H1 (cell line): Measurements from ENCODE around the gene PGAP3. TPM values are rescaled to one million over a fixed set of nuclear protein-coding genes. Genes with fewer than 3 reads are reported as not detected.

Experiments used
- CTCF ChIA-PET: fragments of 300-600 bp; sonication (Branson Sonifier 250); formaldehyde crosslinking; loops from one replicate; lab custom pipeline; 2021; ENCODE audit not compliant: partially characterized antibody; lab: Charles Lee
- POLR2A ChIA-PET: fragments of 300-600 bp; sonication (Branson Sonifier 250); formaldehyde crosslinking; loops from one replicate; lab custom pipeline; 2021; ENCODE audit warnings: inconsistent platforms; ENCODE audit not compliant: partially characterized antibody; lab: Charles Lee
- DNase-seq, 2 experiments: peaks; one replicate each; pipeline versions ENCODE4 v3.0.0 to v3.0.0-alpha.2; 2010 to 2022; ENCODE audit warnings: low spot score in 2 of 2, low read depth in 1 of 2, mixed read lengths in 1 of 2
- FAIRE-seq: peaks from 2 replicates; lab custom pipeline; 2011; peaks lifted over from hg19 to GRCh38; lab: Jason Lieb, UNC
- H2AFZ ChIP-seq: 2 replicates; pipeline ENCODE4 v1.8.1; 2012; ENCODE audit warnings: low read length, inconsistent platforms
- H2AK5ac ChIP-seq: 2 replicates; pipeline ENCODE4 v1.6.1; 2013; ENCODE audit warnings: low read depth, low read length
- H2BK120ac ChIP-seq: replicated peaks from 2 replicates; pipeline ENCODE3; 2013; ENCODE audit warnings: low read depth, low read length, inconsistent platforms
- H2BK12ac ChIP-seq: 2 replicates; pipeline ENCODE4 v1.6.1; 2013; ENCODE audit warnings: low read depth, low read length
- H2BK15ac ChIP-seq: 2 replicates; pipeline ENCODE4 v1.6.1; 2013; ENCODE audit warnings: low read length
- H2BK20ac ChIP-seq: 2 replicates; pipeline ENCODE4 v1.6.1; 2013; ENCODE audit warnings: low read length
- H2BK5ac ChIP-seq: 2 replicates; pipeline ENCODE4 v1.6.1; 2013; ENCODE audit warnings: low read depth, low read length
- H3K14ac ChIP-seq: 2 replicates; pipeline ENCODE4 v1.6.1; 2013; ENCODE audit warnings: inconsistent platforms; ENCODE audit not compliant: insufficient read length
- H3K18ac ChIP-seq: 2 replicates; pipeline ENCODE4 v1.6.1; 2013; ENCODE audit warnings: low read length; ENCODE audit errors: extremely low read depth
- H3K23ac ChIP-seq: 2 replicates; pipeline ENCODE4 v1.6.1; 2013; ENCODE audit warnings: inconsistent platforms; ENCODE audit not compliant: insufficient read length
- H3K23me2 ChIP-seq: 2 replicates; pipeline ENCODE4 v1.6.1; 2013; ENCODE audit warnings: low read depth, low read length
- H3K27ac ChIP-seq: 2 replicates; pipeline ENCODE4 v1.6.1; 2011; ENCODE audit warnings: low read depth, low read length, inconsistent platforms
- H3K27me3 ChIP-seq, 4 experiments: replicated peaks in 1 of 4; 1 replicate in 1 of 4; 2 replicates in 3 of 4; pipeline versions ENCODE4 v1.6.1 to v1.8.1; 2011 to 2013; ENCODE audit warnings: low read length in 3 of 4, mild to moderate bottlenecking in 3 of 4, inconsistent platforms in 2 of 4, mixed read lengths in 2 of 4, moderate library complexity in 1 of 4; ENCODE audit not compliant: control insufficient read depth in 3 of 4, insufficient read depth in 3 of 4; ENCODE audit errors: extremely low read depth in 1 of 4
- H3K36me3 ChIP-seq, 4 experiments: 2 replicates each; pipeline versions ENCODE4 v1.6.1 to v1.8.1; 2011 to 2013; ENCODE audit warnings: mild to moderate bottlenecking in 4 of 4, low read length in 3 of 4, moderate library complexity in 2 of 4, control low read depth in 1 of 4, inconsistent platforms in 1 of 4; ENCODE audit not compliant: insufficient read depth in 4 of 4, control insufficient read depth in 2 of 4
- H3K4ac ChIP-seq: replicated peaks from 2 replicates; pipeline ENCODE3; 2013; ENCODE audit warnings: low read length, low read depth, mixed read lengths, inconsistent platforms; ENCODE audit not compliant: insufficient read length
- H3K4me1 ChIP-seq, 4 experiments: replicated peaks in 1 of 4; 1 replicate in 1 of 4; 2 replicates in 3 of 4; pipeline versions ENCODE4 v1.6.1 to v1.8.1; 2011 to 2013; ENCODE audit warnings: low read length in 3 of 4, inconsistent platforms in 2 of 4, mixed read lengths in 1 of 4; ENCODE audit not compliant: insufficient read depth in 4 of 4, control insufficient read depth in 3 of 4
- H3K4me2 ChIP-seq, 2 experiments: 2 replicates each; pipeline versions ENCODE4 v1.6.1 to v1.8.1; 2011 to 2013; ENCODE audit warnings: low read depth in 2 of 2, low read length in 2 of 2, control low read depth in 1 of 2, inconsistent platforms in 1 of 2, mild to moderate bottlenecking in 1 of 2; ENCODE audit not compliant: insufficient read depth in 1 of 2
- H3K4me3 ChIP-seq, 4 experiments: fragments of 200-600, 300-600 bp in 1 of 4; sonication (generic), shearing (Covaris generic), sonication (Bioruptor Twin) in 1 of 4; 2 replicates each; pipeline versions ENCODE4 v1.5.1 to v1.8.1; 2011 to 2016; ENCODE audit warnings: low read length in 4 of 4, low read depth in 3 of 4, control low read depth in 2 of 4, inconsistent platforms in 2 of 4, mild to moderate bottlenecking in 2 of 4, mixed read lengths in 1 of 4, moderate library complexity in 1 of 4; ENCODE audit not compliant: insufficient read depth in 2 of 4; ENCODE audit errors: extremely low read depth in 1 of 4
- H3K56ac ChIP-seq: replicated peaks from 2 replicates; pipeline ENCODE3; 2013; ENCODE audit warnings: low read depth, mild to moderate bottlenecking, mixed read lengths, low read length, inconsistent platforms; ENCODE audit not compliant: insufficient read length
- H3K79me1 ChIP-seq: 2 replicates; pipeline ENCODE4 v1.6.1; 2013; ENCODE audit warnings: low read depth, low read length, control low read depth
- H3K79me2 ChIP-seq, 2 experiments: 2 replicates each; pipeline versions ENCODE4 v1.6.1 to v1.8.1; 2012 to 2013; ENCODE audit warnings: low read length in 2 of 2, mild to moderate bottlenecking in 2 of 2, inconsistent platforms in 1 of 2; ENCODE audit not compliant: insufficient read depth in 2 of 2, control insufficient read depth in 1 of 2
- H3K9ac ChIP-seq, 4 experiments: replicated peaks in 1 of 4; 1 replicate in 1 of 4; 2 replicates in 3 of 4; pipeline versions ENCODE4 v1.6.1 to v1.8.1; 2011 to 2013; ENCODE audit warnings: low read depth in 3 of 4, low read length in 3 of 4, control low read depth in 2 of 4, mild to moderate bottlenecking in 2 of 4, moderate library complexity in 2 of 4, inconsistent platforms in 1 of 4; ENCODE audit errors: extremely low read depth in 1 of 4
- H3K9me3 ChIP-seq, 2 experiments: 2 replicates each; pipeline versions ENCODE4 v1.6.1 to v1.8.1; 2012 to 2013; ENCODE audit warnings: mild to moderate bottlenecking in 2 of 2, moderate library complexity in 2 of 2, control low read depth in 1 of 2, inconsistent platforms in 1 of 2, low read depth in 1 of 2, low read length in 1 of 2, mixed read lengths in 1 of 2; ENCODE audit not compliant: insufficient read depth in 2 of 2
- H4K20me1 ChIP-seq, 2 experiments: replicated peaks in 1 of 2; 2 replicates each; pipeline versions ENCODE3 to v1.8.1; 2011 to 2013; ENCODE audit warnings: inconsistent platforms in 2 of 2, low read length in 2 of 2, mild to moderate bottlenecking in 1 of 2; ENCODE audit not compliant: insufficient read depth in 2 of 2, control insufficient read depth in 1 of 2
- H4K5ac ChIP-seq: 2 replicates; pipeline ENCODE4 v1.6.1; 2013; ENCODE audit warnings: low read length, low read depth, mixed read lengths, inconsistent platforms; ENCODE audit not compliant: insufficient read length
- H4K8ac ChIP-seq: 2 replicates; pipeline ENCODE4 v1.8.0; 2013; ENCODE audit warnings: mild to moderate bottlenecking, moderate library complexity, low read length, inconsistent platforms; ENCODE audit not compliant: insufficient read depth; ENCODE audit errors: extremely low read depth
- H4K91ac ChIP-seq: replicated peaks from 2 replicates; pipeline ENCODE3; 2013; ENCODE audit warnings: low read length, mixed read lengths, inconsistent platforms; ENCODE audit not compliant: insufficient read length
- BACH1 ChIP-seq: IDR thresholded peaks from 2 replicates; pipeline ENCODE4 v1.6.1; 2012; ENCODE audit warnings: low read length, improper control_type of control experiment
- BRCA1 ChIP-seq: IDR thresholded peaks from 2 replicates; pipeline ENCODE4 v1.6.1; 2012; ENCODE audit warnings: low read depth, low read length, improper control_type of control experiment
- POU5F1 ChIP-seq: IDR thresholded peaks from 2 replicates; pipeline ENCODE4 v1.6.1; 2011; ENCODE audit warnings: low read depth, mild to moderate bottlenecking, low read length, moderate library complexity
- YY1 ChIP-seq: IDR thresholded peaks from 2 replicates; pipeline ENCODE4 v1.6.1; 2011; ENCODE audit warnings: low read depth, mild to moderate bottlenecking, low read length
- WGBS, 2 experiments: shearing (Covaris generic) in 1 of 2; methylation state at CpG; one replicate each; pipeline versions ENCODE4 v1.1.6 to v1.1.7; 2013 to 2015; ENCODE audit warnings: low lambda C conversion rate in 2 of 2, mixed read lengths in 2 of 2, inconsistent platforms in 1 of 2, low coverage in 1 of 2, missing lambda C conversion rate in 1 of 2; ENCODE audit not compliant: insufficient replicate concordance in 2 of 2, insufficient coverage in 1 of 2, insufficient read length in 1 of 2; ENCODE audit errors: extremely low coverage in 1 of 2, missing lambda C conversion rate in 1 of 2; 5-methylcytosine and 5-hydroxymethylcytosine counted together
- polyA plus RNA-seq, 7 experiments: library from polyadenylated mRNA; depleted of rRNA in 3 of 7; stranded (reverse) in 5 of 7; unstranded in 2 of 7; fragments of >200 nt in 5 of 7; fragments of 200-250 nt in 2 of 7; gene quantifications; 1 replicate in 5 of 7; 2 replicates in 1 of 7; 4 replicates in 1 of 7; pipeline versions ENCODE4 v1.2.1 to v1.2.3, GENCODE V29; 2011 to 2013; ENCODE audit warnings: missing spikeins in 2 of 7, mixed read lengths in 2 of 7
- total RNA-seq: library from RNA; stranded (reverse); fragmentation: NEBNext Ultra II Directional; extraction: Animal tissue kit (Norgen Biotek cat#: 25700); gene quantifications from 2 replicates; pipeline ENCODE4 v1.2.1, GENCODE V29; 2021

The PGAP3 gene
- total and polyA plus RNA-seq, 2 of the 8 experiments (the other 6 are each of a cell fraction or from before 2014, with no cell fraction given) = 21.0 to 30.7 TPM

GRCh38 chr17:39709319-39709997, 21.6 kb upstream of the PGAP3 start:
- H3K4me1 ChIP-seq = peaks cover 0 to 19% (median 14%) of the 10 kb centered on the region in 4 experiments; a peak in 6 of 7 replicates
- no peak overlapping the region for H2BK120ac ChIP-seq
- no peak overlapping the region for H2BK12ac ChIP-seq
- H3K4me2 ChIP-seq = no peak overlapping the region
- no peak overlapping the region for H2AFZ ChIP-seq
- H4K8ac ChIP-seq = peak overlapping the region; percentile 28; the same call in 1 of the 2 replicates
- H3K4ac ChIP-seq = no peak overlapping the region
- H3K23ac ChIP-seq = no peak overlapping the region
- no peak overlapping the region for H2BK20ac ChIP-seq
- ChIA-PET POLR2A (interaction anchor here (0.6 to 38.1 kb wide), 10 partner anchors 9 to 58 kb away, joined by 3 to 708 read pairs (median 6); partner anchors contain the start of genes ERBB2, MIEN1, PGAP3 and PNMT), CTCF (interaction anchor here (0.7 to 52.4 kb wide), 9 partner anchors 8 to 639 kb away, joined by 3 to 1885 read pairs (median 6); partner anchors contain the start of genes ERBB2, PPP1R1B and STARD3)
- H3K27ac ChIP-seq = no peak overlapping the region; the same call in 1 of the 2 replicates
- H3K36me3 ChIP-seq = peaks cover 29 to 71% (median 59%) of the 10 kb centered on the region in 4 experiments
- H4K5ac ChIP-seq = no peak overlapping the region
- FAIRE-seq = no peak
- H4K91ac ChIP-seq = no peak overlapping the region
- no peak overlapping the region for H3K14ac ChIP-seq
- no peak overlapping the region for H3K18ac ChIP-seq
- no peaks in the 10 kb centered on the region for H3K9me3 ChIP-seq
- H4K20me1 ChIP-seq = peaks cover 24 to 39% of the 10 kb centered on the region in 2 experiments
- peaks cover 17% of the 10 kb centered on the region for H3K79me1 ChIP-seq
- H3K27me3 ChIP-seq = no peaks in the 10 kb centered on the region
- no peak overlapping the region for H2BK15ac ChIP-seq
- no peak overlapping the region for H3K56ac ChIP-seq
- TF ChIP-seq POU5F1 (no peak), BRCA1 (no peak), BACH1 (no peak), YY1 (no peak)
- TF ChIP-seq, all 59 proteins: peak for 0
- no peak overlapping the region for H3K4me3 ChIP-seq
- no peak overlapping the region for H2BK5ac ChIP-seq
- no peaks in the 10 kb centered on the region for H3K23me2 ChIP-seq
- WGBS, 2 experiments = 90% methylated on average over 12 of the region's 14 CpGs; no CpG with 5 or more reads in 1 of the 2 experiments
- H3K9ac ChIP-seq = no peak overlapping the region
- peaks cover 8 to 59% of the 10 kb centered on the region in 2 experiments; a peak in 3 of 4 replicates for H3K79me2 ChIP-seq
- no peak for DNase-seq
- H2AK5ac ChIP-seq = no peak overlapping the region
